Transverse colon (tissue), 3 donors: ENCODE measurements around the gene ZC3H13.

ENCODE experiments used
- CTCF ChIP-seq, 5 experiments: fragments of 200-600 bp in 3 of 5; fragments of 450-650 bp in 2 of 5; sonication (generic) in 3 of 5; IDR thresholded peaks; 1 replicate in 2 of 5; 2 replicates in 3 of 5; pipeline ENCODE4 v1.5.1; 2016 to 2017; ENCODE audit warnings: antibody characterized with exemption in 5 of 5, inconsistent platforms in 3 of 5, mild to moderate bottlenecking in 2 of 5, moderate library complexity in 1 of 5
- EP300 ChIP-seq: sonication (generic); formaldehyde crosslinking; IDR thresholded peaks from one replicate; pipeline ENCODE4 v1.6.1; 2017; ENCODE audit warnings: antibody characterized with exemption, low read depth
- POLR2A ChIP-seq: fragments of 450-650 bp; IDR thresholded peaks from one replicate; pipeline ENCODE4 v1.6.1; 2016; ENCODE audit warnings: antibody characterized with exemption, mild to moderate bottlenecking, moderate library complexity

- TF ChIP-seq CTCF (IDR thresholded peaks at IDR 0.05): no peak
- TF ChIP-seq POLR2A: no peak
- TF ChIP-seq EP300: no peak
These were observed 33.9 kb upstream of the ZC3H13 start for GRCh38 chr13:46086421-46086922.
